ENCODE data around the gene P3H4.
"Not testable (repeated sequence)": the region's sequence is repeated elsewhere in the genome, so short reads cannot be mapped to it uniquely, and the experiment has no call there.

The P3H4 gene

DNA sequence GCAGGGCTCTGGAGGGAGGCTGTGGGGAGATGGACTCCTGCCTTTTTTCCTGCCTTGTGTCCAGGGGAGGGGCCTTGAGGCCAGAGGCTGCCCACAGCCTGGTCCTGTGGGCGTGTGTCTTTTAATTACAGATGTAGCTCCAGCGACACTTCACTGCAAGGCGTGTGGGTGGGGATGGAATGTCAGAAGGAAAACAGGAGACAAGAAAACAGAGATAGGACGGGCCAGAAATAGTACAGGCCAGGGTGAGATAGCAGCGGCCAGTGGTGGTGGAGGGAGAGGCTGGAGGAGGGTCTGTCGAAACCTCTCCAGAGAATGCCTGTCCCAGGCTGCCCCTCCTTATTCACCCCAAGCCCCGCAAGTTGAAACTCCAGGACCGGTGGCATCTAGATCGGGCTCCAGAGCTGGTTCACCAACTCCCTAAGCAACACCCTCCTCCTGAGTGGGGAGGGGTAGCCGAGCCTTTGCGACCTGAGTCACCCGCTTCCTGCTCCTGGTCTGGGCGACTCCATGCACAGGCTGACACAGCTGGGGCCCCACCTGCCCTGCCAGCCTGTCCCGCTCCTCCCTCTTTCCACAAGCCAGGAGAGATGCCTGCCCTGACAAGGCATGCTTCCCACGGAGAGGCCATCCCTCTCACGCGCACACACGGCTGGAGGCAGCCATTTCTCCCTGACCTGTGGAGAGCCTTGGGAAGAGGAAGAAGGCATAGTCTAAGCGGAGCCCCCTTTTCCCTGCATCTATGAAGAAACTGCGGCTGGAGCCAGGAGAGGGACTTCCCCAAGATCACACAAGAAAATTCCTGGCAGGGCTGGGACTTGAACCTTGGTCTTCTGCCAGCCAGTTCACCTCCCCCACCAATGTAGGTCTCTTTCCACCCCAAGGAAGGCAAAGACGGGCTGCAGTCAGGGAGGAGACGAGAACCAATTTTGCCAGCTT lies 18.6 kb downstream of the P3H4 start:
- DNase-seq: no peak

DNA sequence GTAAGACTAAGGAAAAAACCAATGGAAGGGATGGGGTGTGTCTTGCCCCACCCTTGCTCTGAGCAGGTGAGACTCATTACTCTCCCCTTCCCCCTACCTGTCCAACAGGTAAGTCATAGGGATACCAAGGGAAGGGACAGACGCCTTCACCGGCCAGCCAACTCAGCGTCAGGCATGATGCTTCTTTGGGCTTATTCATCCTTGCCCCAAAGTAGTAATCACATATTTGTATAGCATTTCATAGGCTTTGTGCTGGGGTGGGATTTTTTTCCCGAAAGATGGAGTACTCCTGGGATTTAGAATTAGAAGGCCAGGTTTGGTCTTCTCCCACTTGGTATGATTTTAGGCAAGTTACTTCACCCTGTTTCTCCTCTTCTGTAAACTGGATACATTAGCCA lies 24.7 kb downstream of the P3H4 start:
- DNase-seq: no peak

DNA sequence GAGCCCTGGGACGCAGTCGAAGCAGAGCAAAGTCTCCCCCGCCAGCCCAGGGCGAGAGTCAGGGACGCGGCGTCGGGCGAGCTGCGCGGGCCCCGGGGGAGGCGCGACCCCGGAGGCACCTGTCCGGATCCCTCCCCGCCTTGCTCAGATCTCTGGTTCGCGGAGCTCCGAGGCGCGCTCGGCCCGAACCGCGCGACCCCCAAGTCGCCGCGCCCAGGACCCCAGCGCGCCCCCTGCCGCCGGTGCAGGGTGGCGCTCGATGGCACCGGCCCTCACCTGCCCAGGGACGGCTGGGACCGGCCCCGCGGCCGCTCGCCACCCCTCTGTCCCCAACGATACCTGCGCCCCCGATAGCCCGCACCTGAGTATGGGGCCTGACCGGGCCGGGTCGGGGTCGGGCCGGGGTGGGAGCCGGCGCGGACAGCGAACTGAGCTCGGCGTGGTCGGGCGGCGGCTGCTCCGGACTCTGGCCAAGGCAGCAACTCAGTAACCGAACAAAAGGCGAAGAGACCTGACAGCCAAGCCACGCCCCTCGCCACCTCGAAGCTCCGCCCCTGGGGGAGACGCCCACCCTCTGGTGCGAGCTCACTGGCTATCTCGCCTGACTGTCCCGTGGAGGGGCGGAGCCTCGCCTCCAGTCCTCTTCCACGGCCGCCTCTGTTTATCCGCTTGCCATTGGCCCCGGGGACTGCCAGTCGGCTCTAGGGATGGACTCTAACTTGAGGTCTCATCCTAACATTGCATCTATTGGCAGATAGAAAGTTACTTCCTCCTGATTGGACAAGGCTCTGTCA lies 25.3 kb downstream of the P3H4 start, which contains the start of gene JUP:
Gene JUP (minus strand): TSS at position 485 of the 794 bp plus-strand sequence. CDS start 14,857 bp downstream, outside the sequence.
- DNase-seq: peak; percentile 98

DNA sequence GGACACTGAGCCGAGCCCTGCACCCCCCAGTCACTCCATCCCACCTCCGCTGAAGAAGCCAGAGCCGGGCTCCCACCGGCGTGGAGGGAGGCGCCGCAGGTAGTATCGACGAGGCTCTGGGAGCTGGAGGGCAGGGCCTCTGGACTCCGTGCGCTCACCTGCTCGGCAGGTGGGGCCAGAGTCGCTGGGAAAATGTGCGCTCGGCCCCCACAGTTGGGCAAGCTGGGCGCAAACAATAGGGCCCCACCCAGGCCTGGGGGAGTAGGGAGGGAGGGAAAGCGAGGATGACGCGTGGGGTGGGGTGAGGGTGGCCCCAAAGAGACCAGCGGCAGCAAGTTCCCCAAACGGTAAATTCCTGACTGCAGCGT lies 25.9 kb downstream of the P3H4 start:
- DNase-seq: peak; percentile 42

DNA sequence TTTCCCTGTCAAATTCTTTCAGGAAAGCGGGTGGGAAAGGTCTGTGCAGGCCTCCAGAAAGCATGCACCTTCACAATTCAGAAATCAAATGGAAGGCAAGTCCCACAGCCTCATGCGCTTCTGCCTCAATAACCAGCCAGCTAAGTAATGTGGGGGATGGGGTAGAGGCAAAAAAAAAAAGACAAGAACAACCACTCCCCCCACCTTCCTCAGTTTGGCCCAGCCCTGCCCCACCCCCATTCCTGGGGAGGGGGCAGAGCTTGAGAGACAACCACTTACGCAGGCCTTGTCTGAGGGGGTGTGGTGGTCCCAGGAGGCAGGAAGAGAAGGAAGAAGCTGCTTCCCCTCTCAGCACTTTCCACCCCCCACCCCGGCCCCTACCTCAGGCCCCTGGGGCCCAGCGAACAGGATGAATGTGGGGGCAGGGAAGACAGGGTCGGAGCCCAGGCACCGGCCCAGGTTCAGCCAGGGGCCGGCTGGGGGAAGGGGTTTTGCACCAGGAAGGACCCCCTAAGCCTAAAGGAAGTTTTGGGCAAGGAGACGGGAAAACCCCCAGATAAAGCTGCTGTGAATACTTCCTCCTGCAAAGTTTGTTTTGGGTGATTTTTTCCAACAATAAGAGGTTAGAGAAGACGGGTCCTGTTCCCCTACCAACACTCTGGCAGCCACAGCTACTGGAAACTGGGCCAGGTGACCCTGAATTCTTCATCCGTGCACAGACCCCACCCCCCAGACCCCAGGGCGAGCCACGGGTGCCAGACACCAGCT lies 26.5 kb downstream of the P3H4 start:
- DNase-seq: peak; percentile 27

DNA sequence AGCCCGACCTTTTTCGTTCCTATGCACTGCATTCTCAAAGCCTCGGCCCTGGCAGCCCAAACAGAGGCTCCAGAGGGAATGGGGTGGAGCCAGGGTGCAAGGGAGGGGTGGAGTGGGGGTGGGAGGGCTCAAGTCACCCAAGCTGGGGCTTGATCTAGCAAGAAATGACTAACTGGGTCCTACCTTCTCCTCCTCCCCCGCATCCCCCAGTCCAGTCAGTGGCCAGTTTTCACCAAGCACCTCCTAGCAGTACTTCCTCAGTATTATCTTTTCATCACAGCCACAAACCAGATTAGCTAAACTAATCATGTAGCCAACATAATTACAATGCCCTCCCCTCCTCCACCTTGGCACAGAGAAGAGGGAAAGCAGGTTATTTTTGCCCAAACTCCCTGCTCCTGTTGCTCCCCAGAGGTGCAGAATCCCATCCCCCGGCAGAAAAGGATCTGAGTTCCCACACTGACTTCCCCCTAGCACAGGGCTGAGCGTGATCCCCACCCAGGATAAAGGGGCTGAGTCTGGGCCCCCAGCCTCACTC lies 27.5 kb downstream of the P3H4 start:
- DNase-seq: peak; percentile 68

DNA sequence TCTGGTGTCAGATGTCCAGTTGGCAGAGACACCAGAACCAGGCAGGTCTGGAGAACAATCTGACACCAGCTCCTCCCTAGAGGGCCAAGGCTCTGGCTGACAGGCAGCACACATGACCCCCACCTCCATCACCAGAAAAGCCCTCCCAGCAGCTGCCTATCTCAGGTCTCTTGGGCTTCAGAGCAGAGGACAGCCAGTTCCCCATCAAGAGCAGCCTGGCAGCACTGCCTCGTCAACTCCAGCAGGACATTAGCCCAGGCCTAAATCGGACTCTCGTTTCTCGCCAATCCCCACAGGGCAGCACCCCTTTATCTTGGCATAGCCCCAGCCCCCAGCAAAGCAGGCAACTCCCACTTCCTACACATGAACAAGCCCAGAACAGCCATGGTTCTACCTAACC lies 29.6 kb downstream of the P3H4 start:
- no peak for DNase-seq

DNA sequence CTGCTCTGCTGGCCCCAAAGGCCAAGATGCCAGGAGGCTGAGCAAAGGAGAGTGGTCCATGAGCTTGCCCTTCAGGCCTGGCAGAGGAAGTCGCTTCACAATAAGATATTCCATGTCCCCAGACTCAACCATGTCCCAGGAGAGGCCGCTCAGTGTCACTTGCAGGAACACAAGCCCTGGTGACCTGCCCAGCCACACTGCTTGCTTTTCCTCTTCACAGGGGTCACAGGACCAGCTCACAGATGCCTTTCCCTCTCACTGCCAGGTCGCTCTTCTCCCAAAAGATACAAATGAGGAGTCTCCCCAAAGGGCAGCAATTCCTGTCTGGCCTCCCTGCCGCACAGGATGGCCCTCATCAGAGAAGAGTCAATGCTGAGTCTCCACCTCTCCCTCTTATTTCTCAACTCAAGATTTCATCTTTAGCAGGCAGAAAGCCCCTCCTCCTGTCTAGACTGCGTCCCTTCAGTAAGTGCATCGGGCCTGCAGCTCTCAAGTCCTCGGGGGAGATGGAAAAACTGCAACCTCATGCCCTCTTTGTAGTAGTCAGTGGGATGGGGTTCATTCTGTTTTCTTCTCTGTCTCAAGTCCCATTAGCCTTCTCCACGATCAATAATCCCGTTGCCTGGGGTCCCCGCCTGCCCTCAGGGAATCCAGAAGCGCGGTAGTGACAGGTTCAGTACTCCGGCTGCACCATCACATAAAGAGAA lies 30.2 kb downstream of the P3H4 start:
- no peak for DNase-seq

DNA sequence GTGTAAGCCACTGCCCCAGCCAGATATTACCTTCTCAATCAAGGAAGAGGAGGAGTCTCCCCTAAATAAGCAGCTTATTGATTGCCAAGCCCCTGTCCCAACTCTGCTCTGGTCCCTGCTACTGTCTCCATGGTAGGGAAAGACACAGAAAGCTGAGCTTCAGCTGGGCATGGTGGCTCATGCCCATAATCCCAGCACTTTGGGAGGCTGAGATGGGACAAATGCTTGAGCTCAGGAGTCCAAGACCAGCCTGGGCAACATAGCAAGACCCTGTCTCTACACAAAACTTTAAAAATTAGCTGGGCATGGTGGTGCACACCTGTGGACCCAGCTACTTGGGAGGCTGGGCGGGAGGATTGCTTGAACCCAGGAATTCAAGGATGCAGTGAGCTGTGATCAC lies 31.8 kb downstream of the P3H4 start:
- DNase-seq: no peak

DNA sequence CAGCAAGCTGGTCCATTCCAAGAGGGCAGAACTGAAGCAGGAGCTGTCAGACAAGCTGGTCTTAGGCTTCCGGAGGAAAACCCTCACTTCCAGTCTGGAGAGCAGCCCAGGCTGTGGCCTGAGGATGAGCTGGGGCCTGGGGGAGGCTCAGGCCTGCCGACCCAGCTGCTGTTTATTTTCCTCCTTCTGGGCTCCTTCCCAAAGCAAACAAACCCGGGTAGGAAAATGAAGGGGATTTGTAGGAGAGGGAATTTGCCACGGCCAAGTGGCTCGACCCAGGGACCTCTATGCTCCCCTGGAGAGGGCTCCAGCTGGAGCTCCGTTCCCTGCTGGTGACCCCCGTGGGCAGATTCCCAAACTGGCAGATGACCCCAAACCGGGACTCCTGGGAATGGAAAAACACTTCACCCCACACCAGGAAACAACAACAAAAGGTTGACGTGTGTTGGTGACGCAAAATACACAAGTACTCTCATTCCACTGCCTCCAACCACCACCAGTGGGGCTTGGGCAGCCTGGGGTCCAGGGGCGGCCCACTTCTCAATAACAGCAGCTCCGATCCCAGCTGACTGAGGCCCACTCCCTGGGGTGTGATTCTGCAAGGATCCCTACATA lies 34.1 kb downstream of the P3H4 start:
- no peak for DNase-seq

DNA sequence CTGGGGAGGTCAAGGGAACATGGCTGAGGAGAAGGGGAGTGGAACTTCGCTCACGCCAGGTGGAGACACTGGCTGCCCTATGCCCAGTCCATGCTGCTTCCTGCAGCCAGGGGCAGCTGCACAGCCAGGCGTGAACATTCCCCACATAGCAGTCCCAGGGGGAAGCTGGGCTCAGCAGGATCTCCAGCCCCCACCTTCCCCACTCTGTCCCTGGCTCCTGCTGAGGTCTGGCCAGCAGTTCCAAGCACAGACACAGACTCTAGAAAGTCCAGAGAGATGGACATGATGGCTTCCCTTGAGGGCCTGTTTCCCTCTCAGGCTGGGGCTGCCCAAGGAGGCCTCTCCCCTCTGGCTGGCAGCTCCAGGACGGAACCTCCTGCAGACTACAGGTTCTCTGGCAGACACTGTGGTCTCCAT lies 34.6 kb downstream of the P3H4 start:
- no peak for DNase-seq

DNA sequence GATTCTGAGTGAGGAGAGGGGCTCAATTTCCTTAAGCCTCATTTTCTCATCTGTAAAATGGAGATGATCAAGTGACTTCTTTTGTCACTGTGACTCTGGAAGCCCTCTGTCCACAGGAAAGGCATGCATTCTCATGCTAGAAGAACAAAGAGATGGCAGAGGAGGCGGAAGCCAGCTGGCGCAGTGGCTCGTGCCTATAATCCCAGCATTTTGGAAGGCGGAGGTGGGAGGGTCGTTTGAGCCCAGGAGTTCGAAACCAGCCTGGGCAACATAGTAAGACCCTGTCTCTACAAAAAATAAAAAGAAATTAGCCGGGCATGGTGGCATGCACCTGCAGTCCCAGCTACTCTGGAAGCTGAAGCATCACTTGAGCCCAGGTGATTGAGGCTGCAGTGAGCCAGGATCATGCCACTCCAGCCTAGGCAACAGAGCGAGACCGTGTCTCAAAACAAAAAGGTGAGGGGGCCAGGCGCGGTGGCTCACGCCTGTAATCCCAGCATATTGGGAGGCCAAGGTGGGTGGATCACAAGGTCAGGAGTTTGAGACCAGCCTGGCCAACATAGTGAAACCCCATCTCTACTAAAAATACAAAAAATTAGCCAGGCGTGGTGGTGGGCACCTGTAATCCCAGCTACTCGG lies 35.4 kb downstream of the P3H4 start:
- not testable (repeated sequence) for DNase-seq

DNA sequence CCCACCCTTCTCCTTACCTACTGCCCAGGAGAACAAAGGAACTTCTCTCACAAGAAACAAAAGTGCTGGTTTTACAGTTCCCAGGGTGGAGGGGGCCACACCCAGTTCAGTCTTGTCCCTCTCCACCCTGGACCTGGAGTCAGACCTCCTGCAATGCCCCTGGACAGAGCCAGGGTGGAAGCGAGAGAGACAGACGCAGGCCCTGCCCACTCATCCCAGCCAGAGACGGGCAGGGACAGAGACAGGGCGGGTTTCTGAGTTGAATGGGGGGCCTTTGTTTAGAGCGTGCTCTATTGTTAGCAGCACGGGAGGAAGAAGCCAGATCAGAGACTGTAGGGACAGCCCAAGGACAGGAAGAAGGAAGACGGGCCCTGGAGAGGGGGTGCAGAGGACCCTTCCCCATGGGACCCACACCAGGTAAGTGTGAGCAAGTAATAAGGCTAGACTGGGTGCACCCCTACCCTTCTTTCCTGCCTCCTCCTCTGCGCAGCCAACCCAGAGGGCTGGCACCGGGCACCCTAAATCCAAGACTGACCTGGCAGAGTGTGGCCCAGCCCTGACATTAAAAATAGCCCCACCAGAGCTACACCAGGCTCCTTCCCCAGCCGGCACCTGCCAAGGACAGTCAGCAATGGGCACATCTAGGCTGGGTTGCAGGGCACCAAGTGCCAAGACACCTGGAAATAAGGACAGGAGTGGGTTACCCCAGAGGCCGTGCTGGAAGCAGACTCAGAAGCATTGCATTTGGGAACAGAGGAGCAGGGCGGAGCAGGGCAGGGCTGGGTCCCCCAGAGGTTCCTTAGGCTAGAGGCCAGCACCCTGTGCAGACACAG lies 36.1 kb downstream of the P3H4 start:
- no peak for DNase-seq

DNA sequence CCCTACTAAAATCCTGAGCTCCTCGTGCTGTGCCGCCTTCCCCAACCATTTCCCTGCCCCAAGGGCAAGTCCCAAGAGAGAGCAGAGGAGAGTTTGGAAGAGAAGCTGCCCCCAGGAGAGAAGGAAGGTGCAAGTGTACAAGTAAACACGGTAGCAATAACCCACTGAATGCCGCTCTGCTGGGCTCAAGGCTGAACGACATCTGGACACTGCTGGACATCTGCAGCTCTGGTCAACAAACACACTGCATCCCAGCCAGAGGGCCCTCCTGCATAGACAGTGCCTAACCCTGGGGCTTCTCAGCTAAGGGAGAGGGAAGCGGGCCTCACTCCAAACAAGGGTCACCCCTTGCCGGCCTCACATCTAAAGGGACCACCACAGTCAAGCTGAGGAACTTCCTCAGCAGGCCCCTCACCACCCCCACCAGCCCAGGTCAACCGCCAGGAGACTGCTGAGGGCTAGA lies 38.0 kb downstream of the P3H4 start:
- no peak for DNase-seq

DNA sequence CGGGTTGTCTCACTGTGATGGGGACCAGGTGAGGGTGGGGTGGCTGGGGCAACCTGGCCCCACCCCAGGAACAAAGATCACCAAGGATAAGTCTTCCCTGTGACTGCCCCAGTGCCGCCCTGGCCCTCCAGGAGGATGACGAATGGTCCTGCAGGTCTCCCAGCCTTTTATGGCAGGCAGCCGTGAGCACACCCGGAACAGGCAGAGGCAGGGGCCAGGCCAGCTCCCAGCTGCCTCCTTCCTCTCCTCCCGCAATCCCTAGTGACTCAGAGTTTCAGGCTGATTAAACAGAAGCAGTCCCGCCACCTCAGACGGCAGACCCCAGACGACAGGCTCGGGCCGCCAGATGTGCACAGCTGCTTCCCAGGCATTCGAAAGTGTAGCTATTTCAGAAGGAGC lies 38.6 kb downstream of the P3H4 start:
- no peak for DNase-seq

DNA sequence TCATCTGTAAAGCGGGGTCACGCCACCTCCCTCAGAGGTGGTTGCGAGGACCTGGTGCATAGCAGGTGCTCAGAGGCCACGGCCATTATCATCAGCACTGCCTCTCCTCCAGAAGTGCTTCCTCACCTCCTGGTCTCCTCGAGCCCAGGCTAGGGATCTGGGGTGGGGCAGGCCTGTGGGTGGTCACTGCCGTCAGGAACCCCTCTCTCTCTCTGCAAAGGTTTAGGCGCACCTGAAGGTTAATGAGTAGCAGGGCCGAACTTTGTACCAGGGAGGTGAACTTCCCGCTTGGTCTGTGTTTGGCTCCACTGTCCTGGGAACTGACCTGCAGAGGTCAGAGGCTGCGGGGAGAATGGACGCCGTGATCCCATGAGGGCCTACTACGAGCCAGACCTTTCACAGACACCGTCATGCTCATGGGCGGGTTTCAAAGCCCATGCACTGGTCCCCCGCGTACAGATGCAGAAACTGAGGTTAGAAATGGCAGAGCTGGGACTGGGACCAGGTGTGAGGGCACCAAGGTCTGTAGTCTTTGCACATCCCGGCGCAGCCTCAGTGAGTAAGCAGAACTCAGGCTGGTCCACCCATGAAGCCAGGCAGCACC lies 39.1 kb downstream of the P3H4 start:
- no peak for DNase-seq

DNA sequence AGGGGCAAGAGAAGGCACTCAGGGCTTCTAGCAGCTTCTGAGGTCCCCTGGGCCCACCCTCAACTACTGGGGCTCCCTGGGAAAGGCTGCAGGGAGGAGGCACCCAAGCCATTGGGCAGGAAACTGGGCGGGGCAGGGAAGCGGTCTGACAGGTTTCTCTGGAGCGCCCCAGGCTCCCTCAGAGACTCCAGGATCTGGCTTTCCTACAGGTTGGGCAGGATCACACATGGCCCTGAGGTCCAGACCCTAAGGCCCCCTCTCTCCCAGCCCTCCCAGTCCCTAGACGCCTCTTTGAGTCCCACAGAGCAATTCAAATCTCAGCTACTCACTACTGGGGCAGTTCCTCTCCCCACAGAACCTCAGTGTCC lies 39.5 kb downstream of the P3H4 start:
- no peak for DNase-seq

DNA sequence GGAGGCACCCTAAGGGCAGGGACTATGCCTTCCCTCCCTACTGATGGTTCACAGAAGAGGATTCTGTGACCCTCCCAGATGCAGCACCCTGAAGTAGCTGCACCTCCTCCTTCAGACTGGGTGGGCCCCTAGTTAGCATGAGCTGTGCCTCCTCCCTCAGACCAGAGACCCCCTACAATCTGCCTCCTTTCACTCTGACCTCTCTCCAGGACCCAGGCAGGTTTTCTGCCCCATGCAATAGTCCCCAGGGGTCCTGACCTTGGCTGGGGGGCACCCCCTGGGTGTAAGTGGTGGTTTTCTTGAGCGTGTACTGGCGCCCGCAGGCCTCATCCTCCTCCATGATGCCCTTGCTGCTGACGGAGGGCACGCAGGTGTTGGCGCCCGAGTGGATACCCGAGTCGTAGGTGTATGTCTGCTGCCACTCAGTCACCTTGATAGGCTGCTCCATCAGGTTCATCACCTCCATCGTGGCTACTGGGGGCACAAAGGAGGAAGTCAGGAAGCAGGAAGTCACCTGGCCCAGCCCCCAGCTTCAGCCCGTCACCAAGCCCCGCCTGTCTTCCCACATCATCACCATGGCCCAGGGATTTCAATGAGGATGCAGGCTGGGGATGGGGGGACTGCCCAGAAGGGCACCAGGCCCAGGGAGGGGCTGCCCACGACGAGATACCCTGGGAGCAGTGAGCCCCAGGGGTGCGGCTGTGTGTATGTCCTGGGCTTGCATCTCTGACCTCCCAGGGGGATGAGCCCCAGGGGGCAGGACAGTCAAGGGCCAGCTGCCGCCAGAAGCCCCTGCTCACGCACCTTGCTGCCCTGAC lies 40.2 kb downstream of the P3H4 start:
- no peak for DNase-seq

DNA sequence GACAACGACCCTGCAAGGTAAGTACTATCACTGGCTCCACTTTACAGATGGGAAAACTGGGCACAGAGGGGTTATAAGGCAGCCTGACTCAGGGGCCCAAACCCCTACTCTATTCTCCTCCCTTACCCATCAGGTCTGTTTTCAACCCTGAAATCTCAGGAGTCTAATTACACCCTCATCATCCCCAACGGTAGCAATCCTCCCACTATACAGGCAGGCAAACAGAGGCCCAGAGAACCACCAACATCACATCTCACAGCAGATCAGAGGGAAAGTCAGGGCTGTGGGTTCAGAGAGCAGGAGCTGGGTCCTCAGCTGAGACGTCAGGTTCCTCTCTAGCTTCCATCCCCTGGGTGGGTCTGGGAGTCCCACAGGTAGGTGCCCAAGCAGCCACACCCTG lies 41.8 kb downstream of the P3H4 start:
- DNase-seq: no peak
